22Rv1 (cell line): ENCODE measurements around the gene STK38L.
"Not testable (repeated sequence)": the region's sequence is repeated elsewhere in the genome, so short reads cannot be mapped to it uniquely, and the experiment has no call there.

ENCODE experiments used
- H3K27ac ChIP-seq: fragments of 450-650 bp; 2 replicates; pipeline ENCODE4 v1.5.1; 2017
- ZFX ChIP-seq: fragments of 450-650 bp; IDR thresholded peaks from 2 replicates; pipeline ENCODE4 v1.6.1; 2017; ENCODE audit warnings: antibody characterized with exemption, borderline replicate concordance
- TF ChIP-seq, protein P1 (sequence below): fragments of 450-650 bp; IDR thresholded peaks from 2 replicates; pipeline ENCODE4 v1.5.1; 2017; ENCODE audit warnings: mild to moderate bottlenecking

The STK38L gene

DNA sequence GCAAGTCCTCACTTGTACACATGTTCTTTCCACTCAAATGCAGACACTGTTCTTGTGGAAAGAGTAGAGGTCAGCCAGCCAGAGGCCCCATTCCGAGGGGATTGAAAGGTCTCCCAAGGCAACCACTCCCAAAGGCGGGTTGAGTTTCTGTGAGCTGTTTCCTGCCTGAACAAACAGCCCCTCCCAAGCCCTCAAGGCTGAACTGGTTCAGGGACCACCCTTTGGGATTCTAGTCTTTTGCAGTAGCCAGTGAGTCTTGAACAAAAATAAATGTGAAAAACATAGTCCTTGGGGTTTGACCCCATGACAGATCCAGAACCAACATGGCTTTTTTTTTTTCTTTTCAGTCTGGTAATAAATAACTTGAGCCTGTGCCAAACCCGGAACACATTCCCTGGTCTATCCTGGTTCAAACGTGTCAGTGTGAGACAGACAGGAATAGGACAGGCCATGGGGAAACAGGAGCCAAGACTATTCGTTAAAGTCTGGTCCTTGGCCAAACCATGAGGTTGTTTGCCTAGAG lies 17.6 kb upstream of the STK38L start:
- H3K27ac ChIP-seq = no peak overlapping the region
- TF ChIP-seq, protein P1, sequence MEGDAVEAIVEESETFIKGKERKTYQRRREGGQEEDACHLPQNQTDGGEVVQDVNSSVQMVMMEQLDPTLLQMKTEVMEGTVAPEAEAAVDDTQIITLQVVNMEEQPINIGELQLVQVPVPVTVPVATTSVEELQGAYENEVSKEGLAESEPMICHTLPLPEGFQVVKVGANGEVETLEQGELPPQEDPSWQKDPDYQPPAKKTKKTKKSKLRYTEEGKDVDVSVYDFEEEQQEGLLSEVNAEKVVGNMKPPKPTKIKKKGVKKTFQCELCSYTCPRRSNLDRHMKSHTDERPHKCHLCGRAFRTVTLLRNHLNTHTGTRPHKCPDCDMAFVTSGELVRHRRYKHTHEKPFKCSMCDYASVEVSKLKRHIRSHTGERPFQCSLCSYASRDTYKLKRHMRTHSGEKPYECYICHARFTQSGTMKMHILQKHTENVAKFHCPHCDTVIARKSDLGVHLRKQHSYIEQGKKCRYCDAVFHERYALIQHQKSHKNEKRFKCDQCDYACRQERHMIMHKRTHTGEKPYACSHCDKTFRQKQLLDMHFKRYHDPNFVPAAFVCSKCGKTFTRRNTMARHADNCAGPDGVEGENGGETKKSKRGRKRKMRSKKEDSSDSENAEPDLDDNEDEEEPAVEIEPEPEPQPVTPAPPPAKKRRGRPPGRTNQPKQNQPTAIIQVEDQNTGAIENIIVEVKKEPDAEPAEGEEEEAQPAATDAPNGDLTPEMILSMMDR = no peak
- no peak for TF ChIP-seq ZFX

DNA sequence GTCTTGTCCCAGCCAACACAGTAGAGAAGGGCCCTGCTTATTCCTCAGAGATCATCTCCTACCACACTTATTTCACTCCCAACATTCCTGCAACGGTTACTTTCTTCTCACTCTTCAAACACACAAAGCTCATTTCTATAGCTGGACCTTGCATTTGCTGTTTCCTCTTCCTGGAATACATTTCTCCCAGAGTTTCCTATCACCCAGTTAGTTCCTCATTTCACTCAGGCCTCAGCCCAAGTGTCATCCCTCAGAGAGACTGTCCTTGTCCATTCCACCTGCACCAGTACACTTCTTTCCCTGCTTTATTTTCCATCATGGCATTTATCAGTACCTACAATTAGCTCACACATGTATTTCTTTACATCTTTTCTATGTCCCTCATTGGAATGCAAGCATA lies 14.7 kb upstream of the STK38L start:
- TF ChIP-seq, protein P1 = no peak
- H3K27ac ChIP-seq = no peak overlapping the region

DNA sequence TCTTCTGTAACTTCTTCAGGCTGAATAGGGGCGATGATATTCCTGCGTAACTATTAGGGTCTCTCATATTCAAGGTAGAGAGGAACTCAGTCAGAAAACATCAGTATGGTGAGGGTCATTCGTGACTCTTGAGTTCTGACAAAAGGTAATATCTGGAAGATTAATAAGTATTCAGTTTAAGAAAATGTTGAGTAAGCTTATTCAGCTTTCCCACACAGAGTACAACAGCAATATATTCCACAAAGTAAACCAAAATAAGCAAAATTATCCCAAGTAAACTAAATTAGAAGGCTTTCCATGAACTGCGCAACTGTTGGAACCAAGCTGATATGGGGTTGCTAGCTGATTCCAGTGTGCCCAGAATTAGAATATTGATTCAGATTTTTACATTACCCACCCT lies 12.7 kb upstream of the STK38L start:
- H3K27ac ChIP-seq = not testable (repeated sequence)

DNA sequence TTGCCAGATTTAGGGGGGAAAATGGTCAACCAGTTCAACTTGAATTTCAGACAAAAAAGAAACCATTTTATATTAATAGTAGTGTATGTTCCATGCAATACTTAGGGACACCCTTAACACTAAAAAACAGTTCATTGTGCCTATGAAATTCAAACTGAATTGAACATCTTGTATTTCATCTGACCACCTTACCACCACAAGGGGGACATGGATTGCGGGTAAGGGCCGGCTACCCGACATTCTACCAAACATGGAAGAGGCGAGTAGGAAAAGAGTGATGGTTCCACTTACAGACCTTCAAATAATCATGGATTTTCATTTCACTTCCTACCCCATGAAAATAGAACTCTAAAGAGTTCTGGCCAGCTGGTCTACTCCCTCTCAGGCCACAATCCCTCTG lies 10.3 kb upstream of the STK38L start:
- H3K27ac ChIP-seq = no peak overlapping the region
- no peak for TF ChIP-seq ZFX
- TF ChIP-seq, protein P1 = no peak

DNA sequence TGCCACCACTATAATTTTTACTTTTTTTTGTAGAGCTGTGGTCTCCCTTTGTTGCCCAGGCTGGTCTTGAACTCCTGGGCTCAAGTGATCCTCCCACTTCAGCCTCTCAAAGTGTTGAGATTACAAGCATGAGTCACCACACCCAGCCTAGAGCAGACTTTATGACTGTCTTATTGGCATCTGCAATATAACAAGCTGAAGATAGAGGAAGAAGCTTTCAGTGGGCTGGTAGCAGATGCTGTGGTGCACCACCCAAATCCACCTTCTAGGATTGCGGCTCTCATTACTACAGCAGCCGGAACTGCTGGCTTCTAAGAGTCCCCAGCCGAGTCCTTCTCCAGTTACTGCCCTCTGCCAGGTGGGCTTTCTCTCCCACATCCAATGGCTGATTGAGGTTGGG lies 7.6 kb upstream of the STK38L start:
- TF ChIP-seq, protein P1 = no peak
- no peak for TF ChIP-seq ZFX
- H3K27ac ChIP-seq = no peak overlapping the region

DNA sequence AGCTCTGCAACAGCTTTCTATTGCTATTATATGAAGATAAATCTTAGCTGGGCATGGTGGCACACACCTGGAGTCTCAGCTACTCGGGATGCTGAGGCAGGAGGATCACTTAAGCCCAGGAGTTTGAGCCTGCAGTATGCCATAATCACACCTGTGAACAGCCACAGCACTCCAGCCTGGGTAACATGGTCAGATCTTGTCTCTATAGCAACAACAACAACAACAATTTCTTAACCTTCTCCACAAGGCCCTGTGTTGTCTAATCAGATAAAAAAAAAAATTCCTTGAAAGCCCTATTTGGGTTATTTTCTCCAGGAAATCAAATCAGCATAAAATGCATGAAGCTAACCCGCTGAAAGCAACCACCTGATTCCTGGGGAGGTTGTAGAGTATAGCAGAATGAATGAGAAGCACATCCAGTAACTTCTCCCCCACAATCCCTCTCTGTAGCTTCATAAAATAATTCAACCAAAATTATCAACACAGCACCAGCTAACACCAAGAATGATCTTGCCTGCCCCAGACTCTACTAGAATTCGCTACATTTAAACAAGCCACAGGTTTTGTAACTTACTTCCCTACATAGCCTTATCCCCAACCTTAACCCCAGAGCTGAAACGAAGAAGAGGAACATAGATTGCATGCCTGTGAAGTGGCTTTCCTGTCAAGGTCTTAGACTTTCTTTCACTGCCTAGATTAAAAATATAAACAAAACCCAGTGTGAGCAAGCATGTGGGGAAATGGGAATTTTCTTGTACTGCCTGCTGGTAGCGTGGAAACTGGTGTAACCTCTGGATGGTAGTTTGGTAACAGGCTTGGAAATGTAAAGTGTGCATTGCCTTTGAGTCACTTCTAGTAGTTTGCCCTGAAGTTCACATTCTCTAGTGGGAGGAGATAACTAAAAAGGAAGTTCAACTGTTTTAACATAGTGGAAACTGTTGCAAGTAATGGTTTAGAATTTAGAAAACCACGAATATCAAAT lies 6.0 kb upstream of the STK38L start:
- no peak for TF ChIP-seq ZFX
- TF ChIP-seq, protein P1 = no peak
- no peak overlapping the region for H3K27ac ChIP-seq

DNA sequence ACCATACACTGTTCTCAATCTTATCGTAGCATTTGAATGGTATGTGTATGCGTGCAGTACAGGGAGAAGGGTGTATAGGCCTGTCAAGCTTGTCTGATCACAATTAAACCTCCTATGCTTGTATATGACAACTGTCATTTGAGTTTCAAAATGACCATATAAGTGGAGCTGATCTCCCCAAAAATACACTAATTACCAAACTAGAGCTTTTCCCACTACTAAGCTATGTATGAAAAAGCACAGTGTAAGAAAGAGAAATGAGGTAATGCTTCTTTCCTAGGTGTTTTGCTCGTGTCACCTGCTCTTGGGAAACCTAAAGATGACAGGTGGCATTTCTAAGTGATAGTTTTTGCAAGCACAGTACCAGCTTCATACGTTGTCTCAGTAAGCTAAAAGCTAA lies 1.1 kb upstream of the STK38L start:
- TF ChIP-seq, protein P1 = no peak
- TF ChIP-seq ZFX = no peak
- H3K27ac ChIP-seq = peak overlapping the region; percentile 68; the same call in 1 of the 2 replicates
